HG02610 (cell line): ENCODE data around the gene MUC21.
A peak's percentile ranks its signal among the peaks of the same experiment; 100 is the strongest.

Source experiments
- ATAC-seq: cut with Tn5 transposase; IDR thresholded peaks from one replicate; pipeline ENCODE4 v1.9.1; 2021; ENCODE audit warnings: mild to moderate bottlenecking, moderate library complexity; ENCODE audit not compliant: unreplicated experiment

MUC21 gene

GRCh38 chr6:30983439-30983838, at the start of gene MUC21:
MUC21 (plus strand) TSS chr6:30983718; CDS start chr6:30983959, 241 bp downstream.
- ATAC-seq = no peak

GRCh38 chr6:30935018-30935417, 48.5 kb upstream of the MUC21 start:
- no peak for ATAC-seq

GRCh38 chr6:30937265-30937664, 46.3 kb upstream of the MUC21 start:
- ATAC-seq = no peak

GRCh38 chr6:30938730-30939129, 44.8 kb upstream of the MUC21 start:
- no peak for ATAC-seq

- no peak for ATAC-seq
Measured at GRCh38 chr6:30939473-30939872, 44.0 kb upstream of the MUC21 start.

- ATAC-seq = no peak
Measured at GRCh38 chr6:30940361-30940986, 43.0 kb upstream of the MUC21 start, which contains the start of gene MUCL3. MUCL3 (plus strand) TSS chr6:30940973; CDS start chr6:30941000, 27 bp downstream.

GRCh38 chr6:30942338-30943060, 41.0 kb upstream of the MUC21 start:
- no peak for ATAC-seq

GRCh38 chr6:30944051-30944450, 39.5 kb upstream of the MUC21 start:
- no peak for ATAC-seq

- ATAC-seq = no peak
Measured at GRCh38 chr6:30945281-30945680, 38.2 kb upstream of the MUC21 start.

- no peak for ATAC-seq
Measured at GRCh38 chr6:30947231-30947630, 36.3 kb upstream of the MUC21 start.

GRCh38 chr6:30948811-30949210, 34.7 kb upstream of the MUC21 start:
- no peak for ATAC-seq

GRCh38 chr6:30951907-30952469, 31.5 kb upstream of the MUC21 start:
- ATAC-seq = peak; percentile 43

GRCh38 chr6:30954631-30955366, 28.7 kb upstream of the MUC21 start:
- ATAC-seq = no peak

- ATAC-seq = peak; percentile 44
Measured at GRCh38 chr6:30955367-30956042, 28.0 kb upstream of the MUC21 start.

GRCh38 chr6:30957716-30958115, 25.8 kb upstream of the MUC21 start:
- ATAC-seq = no peak

- no peak for ATAC-seq
Measured at GRCh38 chr6:30960907-30961673, 22.4 kb upstream of the MUC21 start.

GRCh38 chr6:30962716-30963115, 20.8 kb upstream of the MUC21 start:
- no peak for ATAC-seq

GRCh38 chr6:30963641-30964040, 19.9 kb upstream of the MUC21 start:
- no peak for ATAC-seq

- no peak for ATAC-seq
Measured at GRCh38 chr6:30964075-30964474, 19.4 kb upstream of the MUC21 start.

- no peak for ATAC-seq
Measured at GRCh38 chr6:30965140-30965601, 18.3 kb upstream of the MUC21 start.
